HepG2 (cell line): ENCODE results near the gene CACNA1I. TPM values are rescaled to one million over a fixed set of nuclear protein-coding genes. Genes with fewer than 3 reads are reported as not detected.

Experiments used
- ATAD3A ChIP-seq: sonication (generic); formaldehyde crosslinking; IDR thresholded peaks from 2 replicates; pipeline ENCODE4 v1.4.0; 2020; ENCODE audit warnings: missing genetic modification reagents
- CREM ChIP-seq, 2 experiments: sonication (generic) in 1 of 2; formaldehyde crosslinking in 1 of 2; IDR thresholded peaks; 2 replicates each; pipeline versions ENCODE4 v1.4.0 to v1.6.1; 2016 to 2020; ENCODE audit warnings: antibody characterized with exemption in 1 of 2, mild to moderate bottlenecking in 1 of 2, missing genetic modification reagents in 1 of 2
- DR1 ChIP-seq: sonication (generic); formaldehyde crosslinking; IDR thresholded peaks from 2 replicates; pipeline ENCODE4 v1.8.0; 2021; ENCODE audit warnings: mild to moderate bottlenecking, missing genetic modification reagents, inconsistent platforms
- GABPB1 ChIP-seq: IDR thresholded peaks from 2 replicates; pipeline ENCODE4 v1.6.1; 2016; ENCODE audit warnings: mild to moderate bottlenecking, missing genetic modification reagents, moderate library complexity, missing compliant biosample characterization
- GZF1 ChIP-seq: sonication (generic); formaldehyde crosslinking; IDR thresholded peaks from 2 replicates; pipeline ENCODE4 v1.5.1; 2020; ENCODE audit warnings: mild to moderate bottlenecking, missing genetic modification reagents
- KLF13 ChIP-seq: sonication (generic); formaldehyde crosslinking; IDR thresholded peaks from 2 replicates; pipeline ENCODE4 v1.4.0; 2020; ENCODE audit warnings: mild to moderate bottlenecking, missing genetic modification reagents
- NR2C2 ChIP-seq: sonication (generic); formaldehyde crosslinking; IDR thresholded peaks from 2 replicates; pipeline ENCODE4 v1.4.0; 2020; ENCODE audit warnings: missing genetic modification reagents, mild to moderate bottlenecking, moderate library complexity, borderline replicate concordance
- PBX3 ChIP-seq: sonication (generic); formaldehyde crosslinking; IDR thresholded peaks from 2 replicates; pipeline ENCODE4 v1.8.1; 2023; ENCODE audit warnings: missing genetic modification reagents, inconsistent platforms, borderline replicate concordance
- RBM39 ChIP-seq: fragments of 200-400 bp; formaldehyde crosslinking; IDR thresholded peaks from one replicate; pipeline ENCODE4 v1.6.1; 2018; ENCODE audit warnings: antibody characterized with exemption, mild to moderate bottlenecking, low read depth, low read length; ENCODE audit not compliant: poor library complexity, severe bottlenecking
- RNF219 ChIP-seq: sonication (generic); formaldehyde crosslinking; IDR thresholded peaks from 2 replicates; pipeline ENCODE4 v1.5.0; 2020; ENCODE audit warnings: mild to moderate bottlenecking, missing genetic modification reagents
- SMAD1 ChIP-seq: sonication (generic); formaldehyde crosslinking; IDR thresholded peaks from 2 replicates; pipeline ENCODE4 v1.4.0; 2020; ENCODE audit warnings: missing genetic modification reagents, low read depth, mild to moderate bottlenecking, borderline replicate concordance
- ZFP91 ChIP-seq: sonication (generic); formaldehyde crosslinking; IDR thresholded peaks from 2 replicates; pipeline ENCODE4 v1.9.0; 2022; ENCODE audit warnings: missing genetic modification reagents, mild to moderate bottlenecking, borderline replicate concordance
- ZNF468 ChIP-seq: sonication (generic); formaldehyde crosslinking; IDR thresholded peaks from 2 replicates; pipeline ENCODE4 v1.8.0; 2022; ENCODE audit warnings: mild to moderate bottlenecking, moderate library complexity, missing genetic modification reagents
- ZNF772 ChIP-seq: sonication (generic); formaldehyde crosslinking; IDR thresholded peaks from 2 replicates; pipeline ENCODE4 v1.5.0; 2020; ENCODE audit warnings: mild to moderate bottlenecking, missing genetic modification reagents
- polyA plus RNA-seq, 8 experiments: library from polyadenylated mRNA; depleted of rRNA in 3 of 8; stranded (reverse) in 7 of 8; unstranded in 1 of 8; fragments of >200 nt; fragmentation: Illumina TruSeq in 4 of 8; extraction: Trizol in 4 of 8; gene quantifications; 2 replicates each; pipeline versions ENCODE4 v1.2.1 to v1.2.3, GENCODE V29; 2011 to 2016; ENCODE audit warnings: low read depth in 4 of 8, missing spikeins in 1 of 8, mixed read lengths in 1 of 8; ENCODE audit not compliant: insufficient read depth in 1 of 8
- total RNA-seq, 5 experiments: library from RNA; depleted of rRNA; stranded (reverse); fragments of >200 nt; fragmentation: Illumina TruSeq; extraction: Trizol; gene quantifications; 2 replicates each; pipeline ENCODE4 v1.2.3, GENCODE V29; 2016; ENCODE audit warnings: low read depth in 1 of 5

CACNA1I gene
- total and polyA plus RNA-seq, 2 of the 13 experiments (the other 11 are each of a cell fraction or from before 2014, with no cell fraction given), result not detected

GRCh38 chr22:39638958-39639357 lies 68.4 kb downstream of the CACNA1I start (continued):
- no peak for TF ChIP-seq KLF13 (CRISPR knock-in tag)
- TF ChIP-seq RBM39, result no peak
- no peak for TF ChIP-seq GZF1 (CRISPR knock-in tag)
- no peak for TF ChIP-seq GABPB1 (CRISPR knock-in tag)
- no peak for TF ChIP-seq ZNF772 (CRISPR knock-in tag)
- TF ChIP-seq ATAD3A (CRISPR knock-in tag), result no peak
- TF ChIP-seq ZNF468 (CRISPR knock-in tag), result no peak
- TF ChIP-seq PBX3 (CRISPR knock-in tag), result no peak
- TF ChIP-seq SMAD1 (CRISPR knock-in tag), result no peak
- TF ChIP-seq ZFP91, result no peak
- no peak for TF ChIP-seq CREM (IDR thresholded peaks at IDR 0.05)
- TF ChIP-seq CREM (CRISPR knock-in tag; IDR thresholded peaks at IDR 0.05), result no peak
- TF ChIP-seq RNF219 (CRISPR knock-in tag), result no peak
- no peak for TF ChIP-seq DR1 (CRISPR knock-in tag)
- no peak for TF ChIP-seq NR2C2 (CRISPR knock-in tag)
